HUES48 (cell line): Measurements from ENCODE around the gene SARS1.

Experiments used
- H3K27ac ChIP-seq: one replicate; pipeline ENCODE4 v1.7.0; 2013; ENCODE audit warnings: low read depth, low read length, inconsistent platforms
- H3K27me3 ChIP-seq: 2 replicates; pipeline ENCODE4 v1.6.1; 2013; ENCODE audit warnings: mild to moderate bottlenecking, low read length; ENCODE audit not compliant: control insufficient read depth, insufficient read depth
- H3K36me3 ChIP-seq: 2 replicates; pipeline ENCODE4 v1.6.1; 2013; ENCODE audit warnings: low read length; ENCODE audit not compliant: control insufficient read depth, insufficient read depth
- H3K4me1 ChIP-seq: 2 replicates; pipeline ENCODE4 v1.6.1; 2013; ENCODE audit warnings: mild to moderate bottlenecking, low read length; ENCODE audit not compliant: control insufficient read depth, insufficient read depth
- H3K4me3 ChIP-seq: 2 replicates; pipeline ENCODE4 v1.5.1; 2013; ENCODE audit warnings: mild to moderate bottlenecking, low read depth, low read length
- H3K9ac ChIP-seq: 2 replicates; pipeline ENCODE4 v1.6.1; 2013; ENCODE audit warnings: mild to moderate bottlenecking, low read depth, low read length, moderate library complexity
- H3K9me3 ChIP-seq: 2 replicates; pipeline ENCODE4 v1.6.1; 2013; ENCODE audit warnings: low read length; ENCODE audit not compliant: control insufficient read depth, insufficient read depth

The SARS1 gene

DNA sequence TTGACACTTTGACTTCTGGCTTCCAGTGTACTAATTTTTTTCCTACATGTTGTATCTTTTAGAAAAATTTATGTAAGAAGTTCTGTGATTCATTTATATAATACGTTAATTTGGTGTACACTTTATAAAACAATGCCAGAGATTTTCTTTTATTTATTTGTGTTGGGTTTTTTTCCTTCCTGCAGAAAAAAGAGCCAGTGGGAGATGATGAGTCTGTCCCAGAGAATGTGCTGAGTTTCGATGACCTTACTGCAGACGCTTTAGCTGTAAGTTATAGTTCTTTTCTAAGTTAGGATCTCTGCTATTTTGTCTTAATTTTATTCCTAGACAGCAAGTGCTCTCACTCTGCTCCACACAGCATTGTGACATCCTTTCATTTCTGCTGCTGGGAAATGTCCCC, 14.4 kb downstream of the SARS1 start:
- H3K9ac ChIP-seq, result no peak overlapping the region
- no peak overlapping the region for H3K27ac ChIP-seq
- no peaks in the 10 kb centered on the region for H3K27me3 ChIP-seq
- no peak overlapping the region for H3K4me3 ChIP-seq
- peaks cover 43% of the 10 kb centered on the region for H3K36me3 ChIP-seq
- H3K4me1 ChIP-seq, result peaks cover 48% of the 10 kb centered on the region
- H3K9me3 ChIP-seq, result no peaks in the 10 kb centered on the region

DNA sequence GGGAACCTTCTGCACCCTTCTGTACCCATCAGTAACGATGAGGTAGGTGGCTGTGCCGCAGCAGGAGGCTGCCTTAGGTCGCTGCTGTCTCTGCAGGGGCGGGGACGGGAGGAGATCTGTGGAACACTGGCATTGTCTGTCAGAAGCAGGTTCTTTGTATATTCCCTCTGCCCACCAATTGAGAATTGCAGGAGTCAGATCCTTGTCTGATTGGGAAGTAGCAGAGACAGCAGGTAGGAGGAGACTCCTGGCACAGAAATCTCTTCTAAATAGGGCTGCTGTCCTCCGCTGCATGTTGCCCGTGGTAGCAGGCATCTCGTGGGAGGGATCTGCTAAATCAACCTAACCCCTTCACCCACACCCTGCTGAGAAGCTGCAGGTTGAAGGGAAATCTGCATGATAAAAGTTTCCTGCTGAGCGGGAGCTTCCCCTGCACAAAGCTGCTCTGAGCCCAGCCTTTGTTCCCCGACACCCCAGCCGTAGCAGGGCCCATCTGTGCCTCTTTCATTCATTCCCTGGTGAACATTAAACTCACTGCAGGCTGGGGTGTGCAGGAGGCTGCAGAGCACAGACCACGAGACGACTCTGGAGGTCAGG, 15.9 kb downstream of the SARS1 start:
- peak overlapping the region; percentile 80 for H3K27ac ChIP-seq
- H3K4me3 ChIP-seq, result peak overlapping the region; percentile 21
- no peaks in the 10 kb centered on the region for H3K27me3 ChIP-seq
- peak overlapping the region; percentile 51 for H3K9ac ChIP-seq
- H3K4me1 ChIP-seq, result peaks cover 48% of the 10 kb centered on the region
- no peaks in the 10 kb centered on the region for H3K9me3 ChIP-seq
- peaks cover 43% of the 10 kb centered on the region for H3K36me3 ChIP-seq

DNA sequence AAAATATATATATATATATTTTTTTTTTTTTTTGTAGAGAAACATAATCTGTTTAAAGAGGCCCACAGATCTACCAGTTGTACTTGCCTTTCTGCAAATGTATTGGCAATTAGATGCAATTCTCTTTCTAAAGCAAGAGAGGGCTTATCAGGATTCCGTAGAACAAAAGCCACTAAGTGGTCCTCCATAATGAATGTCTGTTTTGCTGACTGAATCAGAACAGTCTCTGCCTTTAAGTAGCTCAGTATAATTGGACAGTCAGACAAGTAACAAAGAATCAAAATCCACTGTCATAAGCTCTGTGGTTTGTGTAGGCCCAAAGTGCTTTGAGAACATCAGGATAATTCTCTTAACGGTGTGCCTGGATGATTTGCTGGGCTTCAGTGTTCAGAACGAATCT, 17.3 kb downstream of the SARS1 start:
- no peaks in the 10 kb centered on the region for H3K9me3 ChIP-seq
- H3K27me3 ChIP-seq, result no peaks in the 10 kb centered on the region
- H3K4me1 ChIP-seq, result peaks cover 37% of the 10 kb centered on the region
- H3K27ac ChIP-seq, result peak overlapping the region; percentile 10
- H3K4me3 ChIP-seq, result peak overlapping the region; percentile 28; the same call in 1 of the 2 replicates
- peaks cover 55% of the 10 kb centered on the region for H3K36me3 ChIP-seq
- no peak overlapping the region for H3K9ac ChIP-seq

DNA sequence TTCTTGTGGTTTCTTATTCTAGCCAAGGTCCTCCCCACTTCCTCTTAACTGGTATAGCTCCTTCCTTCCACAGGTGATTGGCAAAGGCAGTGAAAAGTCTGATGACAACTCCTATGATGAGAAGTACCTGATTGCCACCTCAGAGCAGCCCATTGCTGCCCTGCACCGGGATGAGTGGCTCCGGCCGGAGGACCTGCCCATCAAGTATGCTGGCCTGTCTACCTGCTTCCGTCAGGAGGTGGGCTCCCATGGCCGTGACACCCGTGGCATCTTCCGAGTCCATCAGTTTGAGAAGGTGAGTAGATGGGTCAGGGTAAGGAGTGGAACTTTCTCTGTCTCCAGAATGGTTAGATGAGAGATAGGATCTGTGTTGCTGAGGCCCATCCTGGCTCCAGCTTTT, 21.4 kb downstream of the SARS1 start:
- no peaks in the 10 kb centered on the region for H3K27me3 ChIP-seq
- no peak overlapping the region for H3K9ac ChIP-seq
- H3K4me1 ChIP-seq, result peaks cover 39% of the 10 kb centered on the region
- peaks cover 80% of the 10 kb centered on the region for H3K36me3 ChIP-seq
- H3K4me3 ChIP-seq, result no peak overlapping the region
- no peak overlapping the region for H3K27ac ChIP-seq
- H3K9me3 ChIP-seq, result no peaks in the 10 kb centered on the region

DNA sequence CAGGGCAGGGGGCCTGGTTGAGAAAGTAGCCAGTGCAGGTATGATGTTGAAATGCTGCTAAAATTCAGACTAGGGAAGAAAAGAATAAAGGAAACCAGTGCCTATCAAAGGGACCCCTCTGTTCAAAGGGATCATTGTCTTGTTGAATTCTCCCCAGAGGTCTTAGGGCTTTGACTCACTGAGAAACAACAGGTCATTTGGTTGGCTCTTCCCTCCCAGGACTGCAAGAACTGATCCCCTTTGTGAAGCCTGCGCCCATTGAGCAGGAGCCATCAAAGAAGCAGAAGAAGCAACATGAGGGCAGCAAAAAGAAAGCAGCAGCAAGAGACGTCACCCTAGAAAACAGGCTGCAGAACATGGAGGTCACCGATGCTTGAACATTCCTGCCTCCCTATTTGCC, 23.8 kb downstream of the SARS1 start:
- no peak overlapping the region for H3K9ac ChIP-seq
- peaks cover 36% of the 10 kb centered on the region for H3K4me1 ChIP-seq
- H3K4me3 ChIP-seq, result no peak overlapping the region
- no peaks in the 10 kb centered on the region for H3K27me3 ChIP-seq
- no peaks in the 10 kb centered on the region for H3K9me3 ChIP-seq
- peaks cover 58% of the 10 kb centered on the region for H3K36me3 ChIP-seq
- peak overlapping the region; percentile 61 for H3K27ac ChIP-seq

DNA sequence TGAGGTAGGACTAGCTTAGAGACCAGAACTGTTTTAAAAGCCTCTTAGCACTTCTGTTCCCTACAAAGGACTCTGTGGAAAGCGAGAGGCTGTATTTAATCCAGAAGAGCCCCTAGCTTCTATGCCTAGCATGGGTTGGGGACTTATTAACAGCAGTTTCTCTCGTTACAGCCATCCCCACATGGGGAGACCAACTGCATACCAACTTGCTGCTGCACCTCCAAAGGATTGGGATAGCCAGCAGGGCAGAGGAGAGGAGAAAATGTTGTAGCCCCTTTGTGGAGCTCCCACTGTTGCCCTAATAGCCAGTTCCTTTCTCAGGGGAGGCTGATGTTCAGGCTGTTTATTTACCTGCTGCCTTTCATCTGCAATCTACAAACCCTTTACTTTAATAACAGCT, 24.7 kb downstream of the SARS1 start:
- H3K27me3 ChIP-seq, result no peaks in the 10 kb centered on the region
- no peak overlapping the region for H3K4me3 ChIP-seq
- H3K9me3 ChIP-seq, result no peaks in the 10 kb centered on the region
- H3K4me1 ChIP-seq, result peaks cover 36% of the 10 kb centered on the region
- peaks cover 49% of the 10 kb centered on the region for H3K36me3 ChIP-seq
- H3K27ac ChIP-seq, result peak overlapping the region; percentile 54
- H3K9ac ChIP-seq, result no peak overlapping the region

DNA sequence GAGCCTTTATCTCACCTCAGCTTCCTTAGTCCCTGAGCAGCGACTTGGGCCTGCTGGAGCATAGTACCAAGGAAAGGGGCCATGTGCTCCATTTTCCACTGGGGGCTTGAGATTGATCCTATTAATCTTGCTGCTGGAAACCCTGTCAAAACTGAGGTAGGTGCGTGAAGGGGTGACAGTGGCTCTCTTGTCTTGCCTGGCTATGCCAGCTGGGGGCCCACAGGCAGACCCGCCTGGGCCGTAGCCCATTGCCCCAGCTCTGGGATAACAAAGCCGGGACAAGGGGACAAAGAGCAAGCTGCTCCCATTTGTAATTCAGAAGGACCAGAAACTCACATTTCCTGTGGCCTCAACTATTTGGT, 25.3 kb downstream of the SARS1 start:
- peak overlapping the region; percentile 59 for H3K27ac ChIP-seq
- H3K4me1 ChIP-seq, result peaks cover 36% of the 10 kb centered on the region
- H3K4me3 ChIP-seq, result no peak overlapping the region
- H3K9me3 ChIP-seq, result no peaks in the 10 kb centered on the region
- H3K36me3 ChIP-seq, result peaks cover 48% of the 10 kb centered on the region
- no peak overlapping the region for H3K9ac ChIP-seq
- no peaks in the 10 kb centered on the region for H3K27me3 ChIP-seq

DNA sequence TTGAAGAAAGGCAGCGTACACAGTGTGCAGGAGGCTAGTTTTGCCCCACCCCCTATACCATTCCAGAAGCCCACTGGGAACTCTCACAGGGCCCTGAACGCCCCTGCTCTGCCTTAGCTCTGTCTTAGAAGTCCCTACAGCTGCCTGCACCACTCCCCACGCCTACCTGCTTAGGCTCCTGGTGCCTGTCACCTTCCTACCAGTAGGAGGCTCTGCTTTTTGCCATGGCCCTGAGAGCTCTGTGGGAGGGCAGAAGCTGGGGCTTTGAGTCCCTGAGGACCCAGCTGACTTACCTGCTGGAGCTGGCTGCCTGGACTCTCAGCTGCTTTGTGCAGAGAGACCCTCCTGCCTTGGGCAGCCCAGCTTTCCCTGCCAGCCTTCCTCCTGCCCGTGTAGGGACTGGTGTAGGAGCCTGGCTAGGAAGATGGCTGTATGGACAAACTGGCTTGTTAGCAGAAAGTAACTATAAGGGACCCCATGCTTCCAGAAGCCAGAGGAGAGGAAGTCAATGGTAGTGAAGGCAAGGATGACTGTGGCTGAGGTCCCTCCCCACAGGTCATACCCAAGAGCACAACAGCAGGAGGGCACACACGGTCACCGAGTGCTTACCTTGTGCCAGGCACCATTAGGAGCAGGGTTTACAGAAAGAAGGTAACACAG, 25.8 kb downstream of the SARS1 start:
- Histone ChIP-seq H3K27ac (peak overlapping the region; percentile 14), H3K9me3 (no peaks in the 10 kb centered on the region), H3K36me3 (peaks cover 42% of the 10 kb centered on the region), H3K27me3 (no peaks in the 10 kb centered on the region), H3K9ac (no peak overlapping the region; the same call in 1 of the 2 replicates), H3K4me1 (peaks cover 36% of the 10 kb centered on the region), H3K4me3 (no peak overlapping the region)

DNA sequence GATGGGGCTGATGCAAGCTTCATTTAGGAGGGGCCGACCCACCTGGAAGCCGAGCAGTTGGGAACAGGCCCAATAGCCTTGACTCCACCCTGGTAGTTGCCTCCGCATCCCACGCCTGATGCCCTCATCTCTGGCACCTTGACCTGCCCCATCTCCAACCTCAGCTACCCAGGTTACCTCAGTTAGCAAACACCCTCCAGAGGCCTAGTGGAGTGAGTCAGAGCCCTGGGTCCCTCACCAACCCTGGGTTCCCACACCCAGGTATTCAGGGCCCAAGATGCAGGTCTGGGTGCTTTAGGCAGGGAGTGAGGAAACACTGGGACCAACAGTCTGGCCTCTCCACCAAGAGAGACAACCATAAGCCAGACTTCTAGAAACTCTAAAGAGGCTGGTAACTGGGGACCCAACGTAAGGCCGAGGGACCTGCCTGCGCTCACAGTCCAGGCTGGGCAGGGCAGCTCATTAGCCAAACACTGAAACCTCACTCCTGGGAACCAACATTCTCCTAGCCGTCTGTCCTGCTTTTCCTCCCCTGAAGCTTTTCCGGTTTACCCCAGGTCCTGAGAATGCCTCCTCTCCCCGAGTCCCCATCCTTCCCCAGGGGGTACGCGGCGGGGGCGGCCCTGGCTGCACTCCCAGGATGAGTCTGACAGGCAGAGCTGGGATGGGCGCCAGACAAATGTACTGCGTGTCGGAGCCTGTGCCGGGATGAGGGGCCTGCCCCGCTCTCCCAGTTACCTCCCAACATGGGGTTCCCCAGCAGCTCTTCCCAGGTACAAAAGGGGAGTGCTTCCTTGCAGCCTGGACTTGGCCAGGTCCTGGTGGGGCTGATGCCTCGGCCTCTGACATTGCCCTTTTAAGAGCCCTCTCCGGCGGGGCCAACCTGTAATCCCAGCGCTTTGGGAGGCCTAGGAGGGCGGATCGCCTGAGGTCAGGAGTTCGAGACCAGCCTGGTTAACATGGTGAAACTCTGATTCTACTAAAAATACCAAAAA, 26.7 kb downstream of the SARS1 start:
- Histone ChIP-seq H3K27ac (no peak overlapping the region), H3K4me3 (no peak overlapping the region), H3K9ac (no peak overlapping the region), H3K9me3 (no peaks in the 10 kb centered on the region), H3K4me1 (peaks cover 36% of the 10 kb centered on the region), H3K27me3 (no peaks in the 10 kb centered on the region), H3K36me3 (peaks cover 35% of the 10 kb centered on the region)

DNA sequence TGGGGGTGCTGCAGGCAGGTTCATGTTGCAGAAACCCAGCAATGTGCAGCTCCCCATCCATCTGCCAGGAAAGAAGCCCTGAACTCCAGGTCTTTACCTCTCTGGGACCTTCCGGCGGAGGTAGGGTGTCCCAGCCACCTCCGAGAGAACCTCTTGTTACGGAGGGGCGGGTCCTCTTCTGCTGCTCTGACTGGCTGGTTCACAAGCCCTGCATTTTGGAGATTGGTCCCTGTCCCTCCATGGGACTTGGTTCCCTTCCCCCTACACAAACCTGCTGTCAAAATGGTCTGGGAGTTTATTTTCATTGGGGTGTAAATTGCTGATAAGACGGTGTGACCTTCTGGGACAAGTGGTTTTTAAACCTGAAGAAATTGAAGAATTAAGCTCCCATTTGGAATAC, 27.6 kb downstream of the SARS1 start:
- H3K9ac ChIP-seq, result no peak overlapping the region
- H3K9me3 ChIP-seq, result no peaks in the 10 kb centered on the region
- no peak overlapping the region for H3K27ac ChIP-seq
- no peak overlapping the region for H3K4me3 ChIP-seq
- peaks cover 36% of the 10 kb centered on the region for H3K4me1 ChIP-seq
- H3K36me3 ChIP-seq, result peaks cover 26% of the 10 kb centered on the region
- no peaks in the 10 kb centered on the region for H3K27me3 ChIP-seq
